GM21360 (cell line): ENCODE data around the gene FBLN2.

Experiments
- ATAC-seq: cut with Tn5 transposase; IDR thresholded peaks from one replicate; pipeline ENCODE4 v1.9.1; 2021; ENCODE audit warnings: mild to moderate bottlenecking, moderate library complexity; ENCODE audit not compliant: unreplicated experiment

Gene FBLN2

DNA sequence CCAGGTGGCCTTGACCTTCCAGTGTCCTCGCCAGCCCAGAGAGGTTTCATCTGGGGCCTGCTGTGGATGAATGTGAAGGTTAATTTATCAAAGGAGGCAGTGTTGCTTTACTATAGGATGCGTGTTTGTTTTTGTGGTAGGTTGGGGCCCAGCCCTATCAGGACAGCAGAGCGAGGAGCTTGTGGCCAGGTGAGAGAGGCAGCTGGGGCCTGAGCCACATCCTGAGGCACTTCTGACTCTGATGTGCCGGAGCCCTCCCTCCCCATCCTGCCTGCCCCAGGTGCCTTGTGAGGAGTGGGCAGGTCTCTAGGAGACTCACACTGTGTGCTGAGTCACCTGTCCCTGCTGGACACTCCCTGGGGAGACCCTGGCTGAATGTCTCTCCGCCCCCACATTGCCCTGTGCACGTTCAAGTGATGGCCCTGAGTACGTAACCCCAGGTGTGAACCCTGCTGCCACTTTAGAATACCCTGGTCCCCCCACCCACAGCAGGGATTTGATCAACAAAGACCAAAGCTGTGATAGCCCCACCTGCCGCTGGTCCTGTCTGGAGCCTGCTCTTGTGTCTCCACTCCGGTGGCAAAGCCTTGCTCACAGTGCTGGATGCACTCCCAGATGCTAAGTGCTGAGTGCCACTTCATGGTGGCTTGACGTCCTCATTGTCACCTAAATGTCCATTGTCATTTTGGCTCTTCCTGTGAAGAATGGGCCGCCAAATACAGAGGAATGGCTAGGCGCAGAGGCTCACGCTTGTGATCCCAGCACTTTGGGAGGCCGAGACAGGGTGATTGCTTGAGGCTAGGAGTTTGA, 16.0 kb downstream of the FBLN2 start:
- no peak for ATAC-seq

DNA sequence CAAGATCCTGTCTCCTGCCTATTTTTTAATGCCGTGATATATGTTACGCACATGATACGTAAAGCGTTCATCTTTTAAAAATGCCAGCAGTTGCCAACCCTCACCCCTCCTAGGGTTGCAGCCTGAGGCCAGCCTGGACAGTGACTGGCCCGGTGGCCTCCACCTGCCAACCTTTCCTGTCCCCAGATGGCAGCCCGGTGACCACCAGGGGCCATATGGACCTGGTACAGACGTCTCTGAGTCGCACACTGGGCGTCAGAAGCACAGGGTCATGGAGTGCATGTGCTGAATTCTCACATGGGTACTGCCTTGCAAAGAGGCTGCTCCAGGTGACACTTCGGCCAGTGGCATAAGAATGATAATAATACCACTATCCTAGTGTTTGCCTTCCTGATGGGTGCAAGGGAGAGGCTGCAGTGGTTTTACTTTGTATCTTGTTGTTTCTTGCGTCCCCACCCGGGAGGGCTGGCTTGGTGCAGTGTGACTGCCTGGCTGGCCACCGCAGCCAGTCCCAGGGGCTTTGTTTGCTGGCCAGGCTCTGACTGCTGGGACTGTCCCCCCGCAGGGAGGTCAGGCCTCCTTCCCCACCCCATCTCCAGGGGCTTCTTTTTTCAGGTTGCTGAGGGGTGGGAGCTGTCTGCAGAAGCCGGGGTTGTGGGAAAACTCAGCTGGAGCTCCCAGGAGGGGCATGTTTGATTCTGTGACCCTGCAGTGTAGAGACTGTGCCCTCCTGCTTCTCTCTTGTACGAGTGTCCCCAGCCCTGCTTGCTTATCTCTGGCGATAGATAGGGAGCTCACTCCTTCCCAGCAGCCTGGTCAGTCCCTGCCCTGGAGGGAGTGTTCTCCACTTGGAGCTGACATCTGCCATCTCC, 16.9 kb downstream of the FBLN2 start:
- no peak for ATAC-seq

GRCh38 chr3:13566453-13566748, 17.5 kb downstream of the FBLN2 start:
- no peak for ATAC-seq

DNA sequence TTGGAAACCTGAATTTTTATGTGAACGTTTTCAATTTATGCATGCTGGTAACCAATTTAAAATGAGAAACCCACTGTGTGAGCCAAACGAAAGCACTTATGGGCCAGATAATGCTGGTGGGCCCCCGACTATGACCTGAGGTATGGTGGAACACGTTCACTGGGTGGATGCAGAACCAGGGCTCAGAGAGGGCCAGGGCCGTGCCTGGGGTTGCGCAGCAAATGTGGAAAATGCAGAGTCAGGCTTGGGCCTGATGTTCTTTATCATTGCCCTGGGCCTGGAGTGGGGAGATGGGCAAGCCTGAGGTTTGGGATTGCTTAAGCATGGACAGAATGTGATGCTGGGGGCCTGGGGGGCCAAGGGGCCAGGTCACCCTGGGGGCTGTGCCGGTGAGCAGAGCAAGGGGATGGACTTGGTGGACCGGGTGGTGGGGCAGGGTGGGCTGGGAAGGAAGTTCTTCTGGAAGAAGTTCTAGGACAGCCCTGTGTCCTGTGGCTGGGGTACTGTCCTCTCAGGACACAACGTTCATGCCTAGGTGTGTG, 17.9 kb downstream of the FBLN2 start:
- no peak for ATAC-seq

- no peak for ATAC-seq
These were observed 19.0 kb downstream of the FBLN2 start for GRCh38 chr3:13567684-13568514.

DNA sequence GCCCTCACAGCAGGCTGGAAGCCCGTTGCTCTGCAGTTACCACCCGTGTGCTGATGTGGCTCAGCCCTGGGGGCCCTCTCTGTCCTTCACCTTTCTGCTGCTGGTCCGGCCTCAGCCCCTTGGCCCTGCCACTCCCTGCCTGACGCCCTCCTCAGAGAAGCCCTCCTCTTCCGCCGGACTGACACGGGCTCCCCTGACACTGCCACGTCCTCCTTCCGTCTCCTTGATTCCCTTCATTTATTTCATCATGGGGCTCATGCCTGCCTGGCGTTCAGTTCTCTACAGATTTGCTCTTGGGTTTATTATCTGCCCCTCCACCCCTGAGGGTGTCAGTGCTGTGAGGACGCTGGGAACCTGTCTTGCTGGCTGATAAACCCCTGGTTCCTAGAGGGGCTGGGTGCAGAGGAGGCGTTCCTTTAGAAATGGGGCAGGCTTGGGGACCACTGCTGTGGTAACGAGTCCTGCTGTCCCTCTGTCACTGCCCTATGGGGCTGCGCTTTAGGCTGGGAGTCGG, 19.6 kb downstream of the FBLN2 start:
- ATAC-seq = no peak

- no peak for ATAC-seq
These were observed 20.3 kb downstream of the FBLN2 start for GRCh38 chr3:13569201-13569600.

GRCh38 chr3:13569641-13570390, 20.9 kb downstream of the FBLN2 start:
- no peak for ATAC-seq

DNA sequence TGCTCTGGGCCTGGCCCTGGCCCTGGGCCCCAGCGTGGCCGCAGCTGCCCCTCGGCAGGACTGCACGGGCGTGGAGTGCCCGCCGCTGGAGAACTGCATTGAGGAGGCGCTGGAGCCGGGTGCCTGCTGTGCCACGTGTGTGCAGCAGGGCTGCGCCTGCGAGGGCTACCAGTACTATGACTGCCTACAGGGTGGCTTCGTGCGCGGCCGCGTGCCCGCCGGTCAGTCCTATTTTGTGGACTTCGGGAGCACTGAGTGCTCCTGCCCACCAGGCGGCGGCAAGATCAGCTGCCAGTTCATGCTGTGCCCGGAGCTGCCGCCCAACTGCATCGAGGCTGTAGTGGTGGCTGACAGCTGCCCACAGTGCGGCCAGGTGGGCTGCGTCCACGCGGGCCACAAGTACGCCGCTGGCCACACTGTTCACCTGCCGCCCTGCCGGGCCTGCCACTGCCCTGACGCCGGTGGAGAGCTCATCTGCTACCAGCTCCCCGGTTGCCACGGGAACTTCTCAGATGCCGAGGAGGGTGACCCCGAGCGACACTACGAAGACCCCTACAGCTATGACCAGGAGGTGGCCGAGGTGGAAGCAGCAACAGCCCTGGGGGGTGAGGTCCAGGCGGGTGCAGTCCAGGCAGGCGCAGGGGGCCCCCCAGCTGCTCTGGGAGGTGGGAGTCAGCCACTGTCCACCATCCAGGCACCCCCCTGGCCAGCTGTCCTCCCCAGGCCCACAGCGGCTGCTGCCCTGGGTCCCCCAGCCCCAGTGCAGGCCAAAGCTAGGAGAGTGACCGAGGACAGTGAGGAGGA, 21.7 kb downstream of the FBLN2 start:
- ATAC-seq = no peak

GRCh38 chr3:13571264-13571663, 22.3 kb downstream of the FBLN2 start:
- no peak for ATAC-seq

- no peak for ATAC-seq
These were observed 23.2 kb downstream of the FBLN2 start for GRCh38 chr3:13571831-13572750.

DNA sequence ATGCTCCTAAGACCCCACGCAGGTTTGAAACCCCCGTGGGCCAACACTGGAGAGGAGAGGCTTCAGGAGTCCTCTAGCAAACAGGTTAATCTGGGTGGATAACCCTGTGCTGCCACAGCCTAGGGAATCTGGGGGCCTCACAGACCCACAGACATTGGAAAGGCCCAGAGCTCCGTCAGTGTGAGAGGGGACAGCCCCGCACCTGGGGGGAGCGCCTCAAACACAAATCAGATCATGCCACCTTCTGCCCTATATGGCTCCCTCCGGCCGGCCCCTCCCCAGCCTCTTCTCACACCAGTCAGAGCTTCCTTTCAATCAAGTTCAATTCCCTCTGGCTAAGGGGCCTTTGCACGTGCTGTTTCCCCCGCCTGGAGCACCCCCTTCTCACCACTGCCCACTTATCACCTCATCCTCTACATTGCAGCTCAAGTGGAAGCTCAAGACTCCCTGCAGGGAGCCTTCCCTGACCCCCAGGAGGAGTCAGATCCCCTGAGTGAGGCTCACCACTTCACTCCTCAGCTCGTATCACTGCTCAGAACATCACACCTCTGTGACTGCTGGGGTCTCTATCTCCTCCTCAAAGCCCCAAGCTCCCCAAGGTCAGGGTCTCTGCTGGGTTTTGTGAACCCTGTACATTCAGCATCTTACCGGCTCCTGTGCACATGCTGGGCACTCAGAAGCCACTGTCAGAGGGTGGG, 24.1 kb downstream of the FBLN2 start:
- no peak for ATAC-seq

- ATAC-seq = no peak
These were observed 25.3 kb downstream of the FBLN2 start for GRCh38 chr3:13574083-13574797.

DNA sequence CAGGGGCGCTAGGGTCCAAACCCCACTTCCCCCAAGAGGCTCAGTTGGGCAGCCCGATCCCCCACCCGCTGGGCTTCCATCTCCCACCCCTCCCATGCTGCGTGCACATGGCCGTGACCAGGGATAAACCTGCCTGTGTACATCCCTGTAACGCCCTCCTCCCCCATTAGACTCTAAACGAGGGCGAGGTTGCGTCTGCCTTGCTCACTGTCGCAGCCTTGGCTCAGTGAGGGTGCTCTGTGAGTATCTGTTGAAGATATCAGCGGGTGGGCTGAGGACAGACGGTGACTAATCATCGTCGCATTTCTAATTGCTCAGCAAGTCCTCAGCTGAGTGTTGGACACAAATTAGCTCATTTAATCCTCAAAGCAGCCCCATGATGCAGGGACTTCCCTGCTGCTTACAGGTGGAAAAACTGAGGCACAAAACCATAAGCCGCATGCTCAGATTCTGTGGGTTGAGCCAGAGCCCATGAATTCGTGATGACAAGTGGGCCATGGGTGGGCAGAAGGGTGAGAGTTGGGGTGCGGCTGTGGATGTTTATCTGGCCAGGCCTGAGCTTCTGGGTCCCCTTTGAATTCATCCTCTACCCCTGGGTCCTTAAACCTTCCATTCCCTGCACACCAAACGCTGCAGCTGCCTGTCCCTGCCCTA, 26.0 kb downstream of the FBLN2 start:
- ATAC-seq = no peak

- ATAC-seq = no peak
These were observed 26.6 kb downstream of the FBLN2 start for GRCh38 chr3:13575459-13576061.
